ENCODE data around the gene SH3PXD2B. TPM values are rescaled to one million over a fixed set of nuclear protein-coding genes. Genes with fewer than 3 reads are reported as not detected.

The SH3PXD2B gene
- total and polyA plus RNA-seq, 2 donors (not counting 1 experiment from before 2014, with no cell fraction given), result 12.6 to 21.1 TPM

- Histone ChIP-seq H2AFZ (ENCODE audit: low read length) (no peak overlapping the region), H3K9ac (ENCODE audit: insufficient read depth, low read length) (no peak overlapping the region), H3K4me2 (ENCODE audit: extremely low read depth, insufficient read depth, low read length) (peak overlapping the region; percentile 41), H4K20me1 (ENCODE audit: control insufficient read depth, extremely low read depth, insufficient read depth, low read length) (no peaks in the 10 kb centered on the region), H3K9me3 (ENCODE audit: control insufficient read depth, insufficient read depth, low read depth, low read length) (no peaks in the 10 kb centered on the region), H3K36me3 (ENCODE audit: control insufficient read depth, insufficient read depth, low read length) (no peaks in the 10 kb centered on the region), H3K27me3 (ENCODE audit: control insufficient read depth, insufficient read depth, low read length) (no peaks in the 10 kb centered on the region), H3K27ac (ENCODE audit: insufficient read depth, low read length) (no peak overlapping the region), H3K4me1 (ENCODE audit: control insufficient read depth, extremely low read depth, insufficient read depth, low read length) (peaks cover 27% of the 10 kb centered on the region), H3K79me2 (ENCODE audit: control insufficient read depth, insufficient read depth, low read length) (no peaks in the 10 kb centered on the region), H3K4me3 (replicated peaks in 1 of 4; ENCODE audit: control extremely low read depth in 1 of 4, insufficient read depth in 1 of 4, low read depth in 3 of 4, low read length in 4 of 4) (no peak overlapping the region)
- TF ChIP-seq CTCF (conservative IDR thresholded peaks at IDR 0.05 in 1 of 2, IDR thresholded peaks at IDR 0.05 in 1 of 2; ENCODE audit: low read depth in 1 of 2, low read length in 2 of 2), result no peak
- no peak for TF ChIP-seq EZH2 (IDR thresholded peaks at IDR 0.05; ENCODE audit: low read length, missing control alignments)
- DNase-seq (ENCODE audit: low read depth in 2 of 2), result peak; percentile 61 to 66
These were observed 47.1 kb downstream of the SH3PXD2B start for GRCh38 chr5:172407241-172407691.

GRCh38 chr5:172405226-172406107 lies 48.9 kb downstream of the SH3PXD2B start:
- no peak overlapping the region for H3K4me2 ChIP-seq (ENCODE audit: extremely low read depth, insufficient read depth, low read length)
- H2AFZ ChIP-seq (ENCODE audit: low read length), result no peak overlapping the region
- no peak overlapping the region for H3K9ac ChIP-seq (ENCODE audit: insufficient read depth, low read length)
- H3K27ac ChIP-seq (ENCODE audit: insufficient read depth, low read length), result no peak overlapping the region
- no peak for DNase-seq (ENCODE audit: low read depth in 2 of 2)
- H3K4me3 ChIP-seq (replicated peaks in 1 of 4; ENCODE audit: control extremely low read depth in 1 of 4, insufficient read depth in 1 of 4, low read depth in 3 of 4, low read length in 4 of 4), result no peak overlapping the region
- H3K9me3 ChIP-seq (ENCODE audit: control insufficient read depth, insufficient read depth, low read depth, low read length), result no peaks in the 10 kb centered on the region
- H3K79me2 ChIP-seq (ENCODE audit: control insufficient read depth, insufficient read depth, low read length), result no peaks in the 10 kb centered on the region
- no peaks in the 10 kb centered on the region for H3K27me3 ChIP-seq (ENCODE audit: control insufficient read depth, insufficient read depth, low read length)
- H3K36me3 ChIP-seq (ENCODE audit: control insufficient read depth, insufficient read depth, low read length), result no peaks in the 10 kb centered on the region
- peaks cover 18% of the 10 kb centered on the region for H3K4me1 ChIP-seq (ENCODE audit: control insufficient read depth, extremely low read depth, insufficient read depth, low read length)
- TF ChIP-seq EZH2 (IDR thresholded peaks at IDR 0.05; ENCODE audit: low read length, missing control alignments) (no peak), CTCF (conservative IDR thresholded peaks at IDR 0.05 in 1 of 2, IDR thresholded peaks at IDR 0.05 in 1 of 2; ENCODE audit: low read depth in 1 of 2, low read length in 2 of 2) (no peak)
- no peaks in the 10 kb centered on the region for H4K20me1 ChIP-seq (ENCODE audit: control insufficient read depth, extremely low read depth, insufficient read depth, low read length)

GRCh38 chr5:172404746-172405145 lies 49.6 kb downstream of the SH3PXD2B start:
- Histone ChIP-seq H3K4me2 (ENCODE audit: extremely low read depth, insufficient read depth, low read length) (no peak overlapping the region), H3K9ac (ENCODE audit: insufficient read depth, low read length) (no peak overlapping the region), H3K27ac (ENCODE audit: insufficient read depth, low read length) (no peak overlapping the region), H3K79me2 (ENCODE audit: control insufficient read depth, insufficient read depth, low read length) (no peaks in the 10 kb centered on the region), H2AFZ (ENCODE audit: low read length) (no peak overlapping the region), H4K20me1 (ENCODE audit: control insufficient read depth, extremely low read depth, insufficient read depth, low read length) (no peaks in the 10 kb centered on the region), H3K27me3 (ENCODE audit: control insufficient read depth, insufficient read depth, low read length) (no peaks in the 10 kb centered on the region), H3K4me1 (ENCODE audit: control insufficient read depth, extremely low read depth, insufficient read depth, low read length) (peaks cover 15% of the 10 kb centered on the region), H3K4me3 (replicated peaks in 1 of 4; ENCODE audit: control extremely low read depth in 1 of 4, insufficient read depth in 1 of 4, low read depth in 3 of 4, low read length in 4 of 4) (no peak overlapping the region), H3K9me3 (ENCODE audit: control insufficient read depth, insufficient read depth, low read depth, low read length) (no peaks in the 10 kb centered on the region), H3K36me3 (ENCODE audit: control insufficient read depth, insufficient read depth, low read length) (no peaks in the 10 kb centered on the region)
- TF ChIP-seq CTCF (conservative IDR thresholded peaks at IDR 0.05 in 1 of 2, IDR thresholded peaks at IDR 0.05 in 1 of 2; ENCODE audit: low read depth in 1 of 2, low read length in 2 of 2) (no peak), EZH2 (IDR thresholded peaks at IDR 0.05; ENCODE audit: low read length, missing control alignments) (no peak)
- no peak for DNase-seq (ENCODE audit: low read depth in 2 of 2)
